ENCODE data around the gene ACAP3. TPM values are rescaled to one million over a fixed set of nuclear protein-coding genes. Genes with fewer than 3 reads are reported as not detected.

Gene ACAP3
- polyA plus RNA-seq, 3 donors: 22.4 to 39.1 (median 38.3) TPM

- no peak for DNase-seq (ENCODE audit: extremely low read depth in 1 of 11, low read depth in 9 of 11, low spot score in 4 of 11)
Measured at GRCh38 chr1:1243807-1244191, 63.9 kb downstream of the ACAP3 start.

- DNase-seq (ENCODE audit: extremely low read depth in 1 of 11, low read depth in 9 of 11, low spot score in 4 of 11): no peak
Measured at GRCh38 chr1:1243266-1243660, 64.5 kb downstream of the ACAP3 start.

- no peak for DNase-seq (ENCODE audit: extremely low read depth in 1 of 11, low read depth in 9 of 11, low spot score in 4 of 11)
Measured at GRCh38 chr1:1242461-1243265, 65.1 kb downstream of the ACAP3 start.

Other genes starting within 250 kb of the ACAP3 start
- gene RNF223, start 233.6 kb downstream of the ACAP3 start, polyA plus RNA-seq (ENCODE audit: insufficient read length in 3 of 3): under 1 TPM; 0.30 to 0.82 (median 0.39) TPM
- 10 to 100 TPM in 2 of 3 donors, 1 to 10 TPM in 1; 6.4 to 20.1 (median 14.1) TPM for gene C1orf159, start 191.8 kb downstream of the ACAP3 start, polyA plus RNA-seq (ENCODE audit: insufficient read length in 3 of 3)
- gene TTLL10, start 134.1 kb downstream of the ACAP3 start, polyA plus RNA-seq (ENCODE audit: insufficient read length in 3 of 3): under 1 TPM; 0.30 to 0.88 (median 0.50) TPM
- gene TNFRSF18, start 101.3 kb downstream of the ACAP3 start, polyA plus RNA-seq (ENCODE audit: insufficient read length in 3 of 3): under 1 TPM; 0.20 to 0.80 (median 0.43) TPM
- gene TNFRSF4, start 93.8 kb downstream of the ACAP3 start, polyA plus RNA-seq (ENCODE audit: insufficient read length in 3 of 3): 1 to 10 TPM; 1.1 to 3.0 (median 2.4) TPM
- gene SDF4, start 75.9 kb downstream of the ACAP3 start, polyA plus RNA-seq (ENCODE audit: insufficient read length in 3 of 3): 100 to 1,000 TPM; 106 to 141 (median 132) TPM
- 10 to 100 TPM; 20.9 to 22.5 (median 21.3) TPM for gene B3GALT6, start 75.7 kb downstream of the ACAP3 start, polyA plus RNA-seq (ENCODE audit: insufficient read length in 3 of 3)
- 10 to 100 TPM in 2 of 3 donors, 1 to 10 TPM in 1; 7.5 to 17.4 (median 12.2) TPM for gene C1QTNF12, start 61.2 kb downstream of the ACAP3 start, polyA plus RNA-seq (ENCODE audit: insufficient read length in 3 of 3)
- gene UBE2J2, start 34.1 kb downstream of the ACAP3 start, polyA plus RNA-seq (ENCODE audit: insufficient read length in 3 of 3): 10 to 100 TPM; 44.5 to 58.5 (median 53.4) TPM
- 10 to 100 TPM in 1 of 3 donors, 1 to 10 TPM in 2; 3.9 to 10.5 (median 5.8) TPM for gene SCNN1D, start 27.5 kb downstream of the ACAP3 start, polyA plus RNA-seq (ENCODE audit: insufficient read length in 3 of 3)
- 10 to 100 TPM in 2 of 3 donors, 1 to 10 TPM in 1; 4.5 to 10.4 (median 10.0) TPM for gene PUSL1, start 667 bp upstream of the ACAP3 start, polyA plus RNA-seq (ENCODE audit: insufficient read length in 3 of 3)
- 100 to 1,000 TPM; 107 to 159 (median 117) TPM for gene INTS11, start 16.7 kb upstream of the ACAP3 start, polyA plus RNA-seq (ENCODE audit: insufficient read length in 3 of 3)
- 10 to 100 TPM; 10.0 to 18.0 (median 16.0) TPM for gene CPTP, start 16.9 kb upstream of the ACAP3 start, polyA plus RNA-seq (ENCODE audit: insufficient read length in 3 of 3)
- under 1 TPM; 0.31 to 0.52 (median 0.47) TPM for gene TAS1R3, start 23.4 kb upstream of the ACAP3 start, polyA plus RNA-seq (ENCODE audit: insufficient read length in 3 of 3)
- 10 to 100 TPM; 23.6 to 45.9 (median 42.6) TPM for gene DVL1, start 41.5 kb upstream of the ACAP3 start, polyA plus RNA-seq (ENCODE audit: insufficient read length in 3 of 3)
- gene MXRA8, start 50.6 kb upstream of the ACAP3 start, polyA plus RNA-seq (ENCODE audit: insufficient read length in 3 of 3): 100 to 1,000 TPM; 145 to 202 (median 196) TPM
- gene AURKAIP1, start 67.3 kb upstream of the ACAP3 start, polyA plus RNA-seq (ENCODE audit: insufficient read length in 3 of 3): 10 to 100 TPM; 52.0 to 89.3 (median 86.3) TPM
- gene CCNL2, start 91.4 kb upstream of the ACAP3 start, polyA plus RNA-seq (ENCODE audit: insufficient read length in 3 of 3): 100 to 1,000 TPM; 241 to 386 (median 255) TPM
- gene MRPL20, start 99.4 kb upstream of the ACAP3 start, polyA plus RNA-seq (ENCODE audit: insufficient read length in 3 of 3): 100 to 1,000 TPM; 115 to 120 (median 120) TPM
- 10 to 100 TPM in 2 of 3 donors, 1 to 10 TPM in 1; 8.3 to 14.7 (median 10.6) TPM for gene ANKRD65, start 113.3 kb upstream of the ACAP3 start, polyA plus RNA-seq (ENCODE audit: insufficient read length in 3 of 3)
- 10 to 100 TPM; 31.6 to 74.6 (median 62.4) TPM for gene VWA1, start 127.8 kb upstream of the ACAP3 start, polyA plus RNA-seq (ENCODE audit: insufficient read length in 3 of 3)
- 1 to 10 TPM; 2.2 to 5.5 (median 2.9) TPM for gene ATAD3C, start 141.8 kb upstream of the ACAP3 start, polyA plus RNA-seq (ENCODE audit: insufficient read length in 3 of 3)
- 10 to 100 TPM; 11.6 to 28.5 (median 15.1) TPM for gene ATAD3B, start 163.8 kb upstream of the ACAP3 start, polyA plus RNA-seq (ENCODE audit: insufficient read length in 3 of 3)
- 10 to 100 TPM; 15.4 to 29.0 (median 25.9) TPM for gene ATAD3A, start 204.2 kb upstream of the ACAP3 start, polyA plus RNA-seq (ENCODE audit: insufficient read length in 3 of 3)
- 10 to 100 TPM in 1 of 3 donors, 1 to 10 TPM in 2; 4.0 to 12.1 (median 6.6) TPM for gene TMEM240, start 232.7 kb upstream of the ACAP3 start, polyA plus RNA-seq (ENCODE audit: insufficient read length in 3 of 3)